ENCODE measurements around the gene ATP5MC2. TPM values are rescaled to one million over a fixed set of nuclear protein-coding genes. Genes with fewer than 3 reads are reported as not detected.

Gene ATP5MC2
- total and polyA plus RNA-seq, 9 of the 15 experiments (the other 6 are each of a cell fraction or from before 2014, with no cell fraction given): 314 to 1,208 (median 468) TPM

- POLR2A ChIA-PET: interaction anchor here (0.8 to 1.4 kb wide), 3 partner anchors 44 to 171 kb away, joined by 3 to 4 read pairs (median 4); no protein-coding TSS in a partner anchor
- peaks cover 58 to 59% of the 10 kb centered on the region in 2 experiments for H3K27me3 ChIP-seq (ENCODE audit: control insufficient read depth in 2 of 2, insufficient read depth in 2 of 2, low read length in 2 of 2)
- H3K4me3 ChIP-seq: no peak overlapping the region
- no peak for DNase-seq (ENCODE audit: extremely low read depth in 1 of 4, low spot score in 3 of 4)
- 0% methylated on average over 5 of the region's 5 CpGs for WGBS (ENCODE audit: insufficient coverage, low coverage, missing lambda C conversion rate)
- in situ Hi-C loops (cut with MboI): loop anchor here (5.0 to 10.0 kb wide), 2 partner anchors 43 to 505 kb away; no protein-coding TSS in a partner anchor
- CTCF ChIA-PET (ENCODE audit: low intra/inter-chr PET ratio): interaction anchor here (0.7 to 0.9 kb wide), 2 partner anchors 44 to 47 kb away, joined by 3 read pairs; no protein-coding TSS in a partner anchor
- peaks cover 7% of the 10 kb centered on the region; the same call in 1 of the 2 replicates for H4K20me1 ChIP-seq (replicated peaks; ENCODE audit: control insufficient read depth, insufficient read depth, low read length)
- no peaks in the 10 kb centered on the region for H3K9me3 ChIP-seq (replicated peaks; ENCODE audit: control insufficient read depth, insufficient read depth, low read depth, low read length)
- ATAC-seq: no peak
- no peak overlapping the region for H3K27ac ChIP-seq (ENCODE audit: extremely low read depth, low read depth, low read length)
- intact Hi-C loops (cut with micrococcal nuclease): no loop called here
- no peaks in the 10 kb centered on the region for H3K36me3 ChIP-seq (ENCODE audit: control insufficient read depth, insufficient read depth, low read length)
- BruUV-seq (replicated peaks): no TSS peak
- no peak overlapping the region for H3K9ac ChIP-seq (ENCODE audit: insufficient read depth in 1 of 2, low read depth in 2 of 2, low read length in 2 of 2)
- peaks cover 0 to 10% of the 10 kb centered on the region in 2 experiments; a peak in 2 of 5 replicates for H3K4me1 ChIP-seq (replicated peaks in 1 of 2; ENCODE audit: control insufficient read depth in 2 of 2, insufficient read depth in 2 of 2, low read length in 2 of 2)
- no peak for FAIRE-seq
- H3K9me1 ChIP-seq (ENCODE audit: control insufficient read depth, insufficient read depth, low read length): no peaks in the 10 kb centered on the region
- H3K79me2 ChIP-seq (ENCODE audit: control insufficient read depth, insufficient read depth, low read length): no peaks in the 10 kb centered on the region
- H3K4me2 ChIP-seq (ENCODE audit: insufficient read depth, low read length): no peak overlapping the region
- H2AFZ ChIP-seq (ENCODE audit: low read depth, low read length): no peak overlapping the region
- TF ChIP-seq ZNF644 (tag; IDR thresholded peaks at IDR 0.05; ENCODE audit: low read depth): no peak
- TF ChIP-seq FOXP1 (CRISPR knock-in tag; IDR thresholded peaks at IDR 0.05): no peak
- no peak for TF ChIP-seq SAP30 (IDR thresholded peaks at IDR 0.05; ENCODE audit: borderline replicate concordance, insufficient read depth, low read depth, low read length, poor library complexity, severe bottlenecking)
- TF ChIP-seq, protein P1, sequence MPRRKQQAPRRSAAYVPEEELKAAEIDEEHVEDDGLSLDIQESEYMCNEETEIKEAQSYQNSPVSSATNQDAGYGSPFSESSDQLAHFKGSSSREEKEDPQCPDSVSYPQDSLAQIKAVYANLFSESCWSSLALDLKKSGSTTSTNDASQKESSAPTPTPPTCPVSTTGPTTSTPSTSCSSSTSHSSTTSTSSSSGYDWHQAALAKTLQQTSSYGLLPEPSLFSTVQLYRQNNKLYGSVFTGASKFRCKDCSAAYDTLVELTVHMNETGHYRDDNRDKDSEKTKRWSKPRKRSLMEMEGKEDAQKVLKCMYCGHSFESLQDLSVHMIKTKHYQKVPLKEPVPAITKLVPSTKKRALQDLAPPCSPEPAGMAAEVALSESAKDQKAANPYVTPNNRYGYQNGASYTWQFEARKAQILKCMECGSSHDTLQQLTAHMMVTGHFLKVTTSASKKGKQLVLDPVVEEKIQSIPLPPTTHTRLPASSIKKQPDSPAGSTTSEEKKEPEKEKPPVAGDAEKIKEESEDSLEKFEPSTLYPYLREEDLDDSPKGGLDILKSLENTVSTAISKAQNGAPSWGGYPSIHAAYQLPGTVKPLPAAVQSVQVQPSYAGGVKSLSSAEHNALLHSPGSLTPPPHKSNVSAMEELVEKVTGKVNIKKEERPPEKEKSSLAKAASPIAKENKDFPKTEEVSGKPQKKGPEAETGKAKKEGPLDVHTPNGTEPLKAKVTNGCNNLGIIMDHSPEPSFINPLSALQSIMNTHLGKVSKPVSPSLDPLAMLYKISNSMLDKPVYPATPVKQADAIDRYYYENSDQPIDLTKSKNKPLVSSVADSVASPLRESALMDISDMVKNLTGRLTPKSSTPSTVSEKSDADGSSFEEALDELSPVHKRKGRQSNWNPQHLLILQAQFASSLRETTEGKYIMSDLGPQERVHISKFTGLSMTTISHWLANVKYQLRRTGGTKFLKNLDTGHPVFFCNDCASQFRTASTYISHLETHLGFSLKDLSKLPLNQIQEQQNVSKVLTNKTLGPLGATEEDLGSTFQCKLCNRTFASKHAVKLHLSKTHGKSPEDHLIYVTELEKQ (CRISPR knock-in tag; IDR thresholded peaks at IDR 0.05): no peak
- TF ChIP-seq SP2 (IDR thresholded peaks at IDR 0.05; ENCODE audit: extremely low read depth, low read depth, low read length, poor library complexity, severe bottlenecking): no peak
- TF ChIP-seq, protein P2, sequence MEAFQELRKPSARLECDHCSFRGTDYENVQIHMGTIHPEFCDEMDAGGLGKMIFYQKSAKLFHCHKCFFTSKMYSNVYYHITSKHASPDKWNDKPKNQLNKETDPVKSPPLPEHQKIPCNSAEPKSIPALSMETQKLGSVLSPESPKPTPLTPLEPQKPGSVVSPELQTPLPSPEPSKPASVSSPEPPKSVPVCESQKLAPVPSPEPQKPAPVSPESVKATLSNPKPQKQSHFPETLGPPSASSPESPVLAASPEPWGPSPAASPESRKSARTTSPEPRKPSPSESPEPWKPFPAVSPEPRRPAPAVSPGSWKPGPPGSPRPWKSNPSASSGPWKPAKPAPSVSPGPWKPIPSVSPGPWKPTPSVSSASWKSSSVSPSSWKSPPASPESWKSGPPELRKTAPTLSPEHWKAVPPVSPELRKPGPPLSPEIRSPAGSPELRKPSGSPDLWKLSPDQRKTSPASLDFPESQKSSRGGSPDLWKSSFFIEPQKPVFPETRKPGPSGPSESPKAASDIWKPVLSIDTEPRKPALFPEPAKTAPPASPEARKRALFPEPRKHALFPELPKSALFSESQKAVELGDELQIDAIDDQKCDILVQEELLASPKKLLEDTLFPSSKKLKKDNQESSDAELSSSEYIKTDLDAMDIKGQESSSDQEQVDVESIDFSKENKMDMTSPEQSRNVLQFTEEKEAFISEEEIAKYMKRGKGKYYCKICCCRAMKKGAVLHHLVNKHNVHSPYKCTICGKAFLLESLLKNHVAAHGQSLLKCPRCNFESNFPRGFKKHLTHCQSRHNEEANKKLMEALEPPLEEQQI (IDR thresholded peaks at IDR 0.05): no peak
- no peak for TF ChIP-seq POLR2B (IDR thresholded peaks at IDR 0.05; ENCODE audit: low read depth, partially characterized antibody)
- TF ChIP-seq SMARCC2 (IDR thresholded peaks at IDR 0.05; ENCODE audit: low read depth): no peak
- TF ChIP-seq, protein P3, sequence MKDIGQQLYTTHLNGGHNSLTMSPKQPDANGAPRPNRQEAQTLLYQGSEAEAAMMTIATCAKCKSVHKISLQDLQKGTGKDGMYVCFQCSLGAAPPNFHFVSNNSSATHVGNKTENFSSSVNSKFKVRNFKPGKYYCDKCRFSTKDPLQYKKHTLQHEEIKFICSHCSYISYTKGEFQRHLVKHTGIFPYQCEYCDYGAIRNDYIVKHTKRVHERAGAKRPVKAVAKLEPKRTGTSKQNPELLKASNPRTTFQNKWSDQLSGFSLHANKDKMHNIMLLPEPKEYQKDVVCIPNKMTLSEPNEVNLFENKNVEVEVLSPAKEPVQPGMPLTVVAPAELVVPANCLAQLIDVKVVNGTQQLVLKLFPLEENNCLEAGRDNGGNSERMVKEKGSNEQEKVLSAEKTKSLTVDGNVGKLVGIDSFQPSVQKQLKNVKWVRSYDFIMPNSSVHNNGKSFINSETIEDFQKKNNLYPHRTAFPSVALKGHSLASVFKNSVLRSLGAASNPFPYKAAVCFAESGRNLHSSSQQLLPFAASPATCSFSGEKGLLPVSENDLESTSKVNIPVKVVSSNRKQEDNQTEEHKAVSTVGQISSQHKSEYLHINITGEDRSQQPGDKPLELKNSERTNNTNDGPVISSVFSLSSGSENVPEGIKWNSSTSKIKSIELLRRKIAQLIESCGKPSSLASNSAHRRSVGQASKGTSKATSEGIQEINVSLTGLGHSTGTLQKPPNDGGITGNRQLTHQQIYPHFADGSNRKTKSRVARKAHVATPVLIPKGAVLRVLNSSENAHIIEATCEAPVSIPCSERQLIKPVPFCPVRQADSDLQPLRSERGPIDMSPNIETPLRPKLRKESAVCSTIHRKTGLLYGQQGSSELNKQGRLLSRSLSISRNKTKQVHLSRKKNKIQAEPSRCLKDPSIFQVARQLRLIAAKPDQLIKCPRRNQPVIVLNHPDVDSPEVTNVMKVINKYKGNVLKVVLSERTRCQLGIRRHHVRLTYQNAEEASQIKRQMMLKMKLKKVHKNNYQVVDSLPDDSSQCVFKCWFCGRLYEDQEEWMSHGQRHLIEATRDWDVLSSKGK (CRISPR knock-in tag; IDR thresholded peaks at IDR 0.05): no peak
- TF ChIP-seq KLF1 (tag; IDR thresholded peaks at IDR 0.05): no peak
- no peak for TF ChIP-seq DNMT1 (IDR thresholded peaks at IDR 0.05)
- no peak for TF ChIP-seq SIX5 (IDR thresholded peaks at IDR 0.05; ENCODE audit: borderline replicate concordance in 1 of 2, insufficient read depth in 1 of 2, low read depth in 1 of 2, low read length in 2 of 2)
Measured at GRCh38 chr12:53699678-53700025, 23.8 kb upstream of the ATP5MC2 start.

Data from K562 (cell line).